Mesenchymal stem cell (in vitro differentiated cells and primary cell): ENCODE data around the gene BASP1.

ENCODE experiments used
- DNase-seq: peaks from one replicate; pipeline ENCODE4 v3.0.0-alpha.2; 2013
- H2AFZ ChIP-seq: one replicate; pipeline ENCODE4 v1.6.1; 2013; ENCODE audit warnings: low read depth, mild to moderate bottlenecking, control low read depth, inconsistent platforms, low read length, moderate library complexity
- H2AK5ac ChIP-seq: 2 replicates; pipeline ENCODE4 v1.6.1; 2013; ENCODE audit warnings: low read length, moderate library complexity, mild to moderate bottlenecking, inconsistent platforms; ENCODE audit not compliant: severe bottlenecking
- H2BK120ac ChIP-seq: one replicate; pipeline ENCODE4 v1.6.1; 2013; ENCODE audit warnings: low read depth, mild to moderate bottlenecking, inconsistent platforms, low read length, moderate library complexity
- H2BK12ac ChIP-seq, 2 experiments: one replicate each; pipeline ENCODE4 v1.6.1; 2013; ENCODE audit warnings: inconsistent platforms in 2 of 2, low read length in 2 of 2, mild to moderate bottlenecking in 2 of 2, moderate library complexity in 2 of 2, control low read depth in 1 of 2
- H2BK15ac ChIP-seq: one replicate; pipeline ENCODE4 v1.6.1; 2013; ENCODE audit warnings: mild to moderate bottlenecking, low read depth, inconsistent platforms; ENCODE audit not compliant: poor library complexity, severe bottlenecking
- H2BK5ac ChIP-seq: 2 replicates; pipeline ENCODE4 v1.6.1; 2013; ENCODE audit warnings: low read depth, mild to moderate bottlenecking, low read length, control low read depth, inconsistent platforms; ENCODE audit not compliant: poor library complexity, severe bottlenecking
- H3K14ac ChIP-seq, 2 experiments: one replicate each; pipeline ENCODE4 v1.6.1; 2013; ENCODE audit warnings: inconsistent platforms in 2 of 2, low read length in 2 of 2, control low read depth in 1 of 2, mild to moderate bottlenecking in 1 of 2, moderate library complexity in 1 of 2
- H3K18ac ChIP-seq, 2 experiments: one replicate each; pipeline ENCODE4 v1.6.1; 2013; ENCODE audit warnings: inconsistent platforms in 2 of 2, low read length in 2 of 2, control low read depth in 1 of 2, low read depth in 1 of 2, mild to moderate bottlenecking in 1 of 2
- H3K23ac ChIP-seq, 2 experiments: one replicate each; pipeline ENCODE4 v1.6.1; 2013; ENCODE audit warnings: inconsistent platforms in 2 of 2, low read length in 2 of 2, mild to moderate bottlenecking in 2 of 2, moderate library complexity in 2 of 2, control low read depth in 1 of 2
- H3K27ac ChIP-seq: 2 replicates; pipeline ENCODE4 v1.5.1; 2013; ENCODE audit warnings: mild to moderate bottlenecking, moderate library complexity, low read length, control low read depth, inconsistent platforms; ENCODE audit not compliant: poor library complexity, severe bottlenecking
- H3K27me3 ChIP-seq, 2 experiments: 2 replicates each; pipeline versions ENCODE4 v1.6.1 to v1.7.0; 2013; ENCODE audit warnings: low read length in 2 of 2, mild to moderate bottlenecking in 2 of 2, moderate library complexity in 2 of 2, control low read depth in 1 of 2, inconsistent platforms in 1 of 2; ENCODE audit not compliant: control insufficient read depth in 1 of 2, insufficient read depth in 1 of 2
- H3K36me3 ChIP-seq, 2 experiments: 2 replicates each; pipeline versions ENCODE4 v1.6.1 to v1.7.0; 2013; ENCODE audit warnings: low read length in 2 of 2, control low read depth in 1 of 2, inconsistent platforms in 1 of 2, low read depth in 1 of 2, mild to moderate bottlenecking in 1 of 2; ENCODE audit not compliant: insufficient read depth in 2 of 2, control insufficient read depth in 1 of 2
- H3K4ac ChIP-seq, 2 experiments: one replicate each; pipeline ENCODE4 v1.6.1; 2013; ENCODE audit warnings: inconsistent platforms in 2 of 2, low read length in 2 of 2, mild to moderate bottlenecking in 2 of 2, moderate library complexity in 2 of 2, control low read depth in 1 of 2, low read depth in 1 of 2
- H3K4me1 ChIP-seq: 2 replicates; pipeline ENCODE4 v1.6.1; 2013; ENCODE audit warnings: low read depth, low read length, control low read depth; ENCODE audit not compliant: control insufficient read depth, insufficient read depth
- H3K4me2 ChIP-seq: 2 replicates; pipeline ENCODE4 v1.6.1; 2013; ENCODE audit warnings: low read length, mild to moderate bottlenecking, inconsistent platforms; ENCODE audit not compliant: poor library complexity, severe bottlenecking
- H3K4me3 ChIP-seq, 2 experiments: 2 replicates each; pipeline versions ENCODE4 v1.5.1 to v1.7.0; 2013; ENCODE audit warnings: low read length in 2 of 2, mild to moderate bottlenecking in 2 of 2, control low read depth in 1 of 2, low read depth in 1 of 2; ENCODE audit not compliant: insufficient read depth in 1 of 2
- H3K79me1 ChIP-seq: replicated peaks from 2 replicates; pipeline ENCODE4 v1.6.1; 2013; ENCODE audit warnings: mild to moderate bottlenecking, control low read depth, low read length, inconsistent platforms; ENCODE audit not compliant: poor library complexity, severe bottlenecking
- H3K9ac ChIP-seq: 2 replicates; pipeline ENCODE4 v1.7.0; 2013; ENCODE audit warnings: mild to moderate bottlenecking, low read length, moderate library complexity
- H3K9me3 ChIP-seq: 2 replicates; pipeline ENCODE4 v1.7.0; 2013; ENCODE audit warnings: mild to moderate bottlenecking, low read length; ENCODE audit not compliant: control insufficient read depth
- H4K8ac ChIP-seq: one replicate; pipeline ENCODE4 v1.6.1; 2013; ENCODE audit warnings: inconsistent platforms, mild to moderate bottlenecking, low read length, moderate library complexity
- H4K91ac ChIP-seq: one replicate; pipeline ENCODE4 v1.6.1; 2013; ENCODE audit warnings: mild to moderate bottlenecking, low read length, inconsistent platforms
- WGBS: methylation state at CpG from one replicate; pipeline ENCODE4 v1.1.7; 2013; ENCODE audit warnings: mixed read lengths; 5-methylcytosine and 5-hydroxymethylcytosine counted together

Gene BASP1

DNA sequence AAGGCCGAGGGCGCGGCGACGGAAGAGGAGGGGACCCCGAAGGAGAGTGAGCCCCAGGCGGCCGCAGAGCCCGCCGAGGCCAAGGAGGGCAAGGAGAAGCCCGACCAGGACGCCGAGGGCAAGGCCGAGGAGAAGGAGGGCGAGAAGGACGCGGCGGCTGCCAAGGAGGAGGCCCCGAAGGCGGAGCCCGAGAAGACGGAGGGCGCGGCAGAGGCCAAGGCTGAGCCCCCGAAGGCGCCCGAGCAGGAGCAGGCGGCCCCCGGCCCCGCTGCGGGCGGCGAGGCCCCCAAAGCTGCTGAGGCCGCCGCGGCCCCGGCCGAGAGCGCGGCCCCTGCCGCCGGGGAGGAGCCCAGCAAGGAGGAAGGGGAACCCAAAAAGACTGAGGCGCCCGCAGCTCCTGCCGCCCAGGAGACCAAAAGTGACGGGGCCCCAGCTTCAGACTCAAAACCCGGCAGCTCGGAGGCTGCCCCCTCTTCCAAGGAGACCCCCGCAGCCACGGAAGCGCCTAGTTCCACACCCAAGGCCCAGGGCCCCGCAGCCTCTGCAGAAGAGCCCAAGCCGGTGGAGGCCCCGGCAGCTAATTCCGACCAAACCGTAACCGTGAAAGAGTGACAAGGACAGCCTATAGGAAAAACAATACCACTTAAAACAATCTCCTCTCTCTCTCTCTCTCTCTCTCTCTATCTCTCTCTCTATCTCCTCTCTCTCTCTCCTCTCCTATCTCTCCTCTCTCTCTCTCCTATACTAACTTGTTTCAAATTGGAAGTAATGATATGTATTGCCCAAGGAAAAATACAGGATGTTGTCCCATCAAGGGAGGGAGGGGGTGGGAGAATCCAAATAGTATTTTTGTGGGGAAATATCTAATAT is 58.1 kb downstream of the BASP1 start:
- Histone ChIP-seq H2AK5ac (no peak overlapping the region), H3K79me1 (peaks cover 18% of the 10 kb centered on the region), H2BK15ac (no peak overlapping the region), H3K27ac (no peak overlapping the region), H3K4ac (no peak overlapping the region), H4K91ac (no peak overlapping the region), H3K4me2 (no peak overlapping the region), H3K4me3 (no peak overlapping the region), H3K23ac (no peak overlapping the region), H2BK12ac (no peak overlapping the region), H3K27me3 (no peaks in the 10 kb centered on the region), H2BK120ac (no peak overlapping the region), H3K9ac (no peak overlapping the region), H4K8ac (no peak overlapping the region), H3K14ac (no peak overlapping the region), H3K18ac (no peak overlapping the region), H2BK5ac (no peak overlapping the region), H3K9me3 (no peaks in the 10 kb centered on the region), H3K36me3 (peaks cover 26 to 61% of the 10 kb centered on the region in 2 experiments), H3K4me1 (peaks cover 1% of the 10 kb centered on the region), H2AFZ (no peak overlapping the region)
- WGBS, result 97% methylated on average over 56 of the region's 57 CpGs
- DNase-seq, result no peak

DNA sequence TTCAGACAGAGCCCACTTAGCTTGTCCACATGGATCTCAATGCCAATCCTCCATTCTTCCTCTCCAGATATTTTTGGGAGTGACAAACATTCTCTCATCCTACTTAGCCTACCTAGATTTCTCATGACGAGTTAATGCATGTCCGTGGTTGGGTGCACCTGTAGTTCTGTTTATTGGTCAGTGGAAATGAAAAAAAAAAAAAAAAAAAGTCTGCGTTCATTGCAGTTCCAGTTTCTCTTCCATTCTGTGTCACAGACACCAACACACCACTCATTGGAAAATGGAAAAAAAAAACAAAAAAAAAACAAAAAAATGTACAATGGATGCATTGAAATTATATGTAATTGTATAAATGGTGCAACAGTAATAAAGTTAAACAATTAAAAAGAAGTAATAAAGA is 59.0 kb downstream of the BASP1 start:
- Histone ChIP-seq H4K8ac (no peak overlapping the region), H3K36me3 (peaks cover 22 to 56% of the 10 kb centered on the region in 2 experiments), H3K18ac (no peak overlapping the region), H2BK12ac (no peak overlapping the region), H4K91ac (no peak overlapping the region), H3K9ac (no peak overlapping the region), H3K27me3 (no peaks in the 10 kb centered on the region), H3K27ac (no peak overlapping the region), H3K4me3 (no peak overlapping the region), H2BK120ac (no peak overlapping the region), H2AK5ac (no peak overlapping the region), H2BK5ac (no peak overlapping the region), H2AFZ (no peak overlapping the region), H2BK15ac (no peak overlapping the region), H3K9me3 (no peaks in the 10 kb centered on the region), H3K4me2 (no peak overlapping the region), H3K23ac (no peak overlapping the region), H3K79me1 (peaks cover 18% of the 10 kb centered on the region), H3K4me1 (no peaks in the 10 kb centered on the region), H3K14ac (no peak overlapping the region), H3K4ac (no peak overlapping the region)
- WGBS, result no CpG with 5 or more reads among the region's 3 CpGs
- no peak for DNase-seq

DNA sequence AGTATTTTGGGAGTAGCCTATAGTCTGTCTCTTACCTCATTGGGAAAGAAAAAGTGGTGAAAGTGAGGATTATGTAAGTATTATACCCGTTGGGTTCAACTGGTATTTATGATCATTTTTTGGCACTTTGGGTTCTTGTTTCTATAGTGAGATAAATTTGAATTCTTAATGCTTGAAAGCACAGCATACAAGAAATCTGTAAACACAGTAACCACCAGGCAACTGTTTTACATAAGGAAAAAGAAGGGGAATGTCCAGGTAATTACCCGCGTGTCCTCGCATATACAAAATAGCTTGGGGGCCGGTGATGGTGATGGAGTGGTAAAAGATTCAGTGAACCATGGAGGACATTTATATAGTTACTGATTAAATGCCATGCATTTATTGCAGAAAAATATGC is 60.5 kb downstream of the BASP1 start:
- Histone ChIP-seq H2BK12ac (no peak overlapping the region), H3K4ac (no peak overlapping the region), H3K27me3 (no peaks in the 10 kb centered on the region), H3K4me3 (no peak overlapping the region), H2BK5ac (no peak overlapping the region), H2BK120ac (no peak overlapping the region), H4K91ac (no peak overlapping the region), H3K9me3 (no peaks in the 10 kb centered on the region), H2AFZ (no peak overlapping the region), H3K18ac (no peak overlapping the region), H3K79me1 (peaks cover 18% of the 10 kb centered on the region), H3K4me2 (no peak overlapping the region), H3K23ac (no peak overlapping the region), H2BK15ac (no peak overlapping the region), H2AK5ac (no peak overlapping the region), H4K8ac (no peak overlapping the region), H3K14ac (no peak overlapping the region), H3K27ac (no peak overlapping the region), H3K4me1 (no peaks in the 10 kb centered on the region), H3K9ac (no peak overlapping the region), H3K36me3 (peaks cover 22 to 51% of the 10 kb centered on the region in 2 experiments)
- WGBS, result 100% methylated on average over 5 of the region's 5 CpGs
- DNase-seq, result no peak

DNA sequence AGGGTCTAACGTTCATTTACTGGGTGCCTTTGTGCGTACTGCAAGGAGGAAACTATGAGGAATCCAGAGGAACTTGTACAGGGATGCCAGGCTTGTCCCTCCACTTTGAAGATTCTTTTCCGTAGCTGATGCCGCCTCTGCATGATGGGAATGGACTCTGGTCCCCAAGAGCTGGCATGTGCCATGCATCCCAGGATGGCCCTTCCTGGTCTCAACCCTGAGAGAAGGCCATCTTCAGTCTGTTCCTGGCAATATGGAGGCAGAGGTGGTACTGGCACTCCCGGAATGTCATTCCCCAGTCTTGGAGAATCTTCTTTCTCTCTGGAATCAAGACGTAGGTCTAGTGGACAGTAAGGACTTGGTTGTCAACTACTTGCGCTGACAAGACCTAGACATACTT is 61.5 kb downstream of the BASP1 start:
- Histone ChIP-seq H2BK120ac (no peak overlapping the region), H3K36me3 (peaks cover 22 to 51% of the 10 kb centered on the region in 2 experiments), H3K9me3 (no peaks in the 10 kb centered on the region), H3K14ac (no peak overlapping the region), H2BK5ac (no peak overlapping the region), H4K91ac (no peak overlapping the region), H3K18ac (no peak overlapping the region), H3K4me2 (no peak overlapping the region), H2BK12ac (no peak overlapping the region), H3K4me1 (no peaks in the 10 kb centered on the region), H3K27ac (no peak overlapping the region), H3K9ac (no peak overlapping the region), H2BK15ac (no peak overlapping the region), H4K8ac (no peak overlapping the region), H3K23ac (no peak overlapping the region), H3K79me1 (peaks cover 18% of the 10 kb centered on the region), H3K4ac (no peak overlapping the region), H3K27me3 (no peaks in the 10 kb centered on the region), H2AFZ (no peak overlapping the region), H3K4me3 (no peak overlapping the region), H2AK5ac (no peak overlapping the region)
- no peak for DNase-seq
- 94% methylated on average over 7 of the region's 7 CpGs for WGBS
